OCI-LY1 (cell line): Measurements from ENCODE around the gene GUCA1C.

Experiments
- EZH2 ChIP-seq: fragments of 200-600 bp; sonication (generic), shearing (Covaris generic); IDR thresholded peaks from 2 replicates; pipeline ENCODE4 v1.8.0; 2017; ENCODE audit warnings: borderline replicate concordance, mixed run types, mild to moderate bottlenecking, antibody characterized with exemption, low read length, moderate library complexity, mixed read lengths
- TF ChIP-seq, protein P1 (sequence below): fragments of 200-600 bp; sonication (generic), shearing (Covaris generic); IDR thresholded peaks from 2 replicates; pipeline ENCODE4 v1.5.1; 2017; ENCODE audit warnings: mild to moderate bottlenecking, antibody characterized with exemption, low read length, moderate library complexity, mixed read lengths

DNA sequence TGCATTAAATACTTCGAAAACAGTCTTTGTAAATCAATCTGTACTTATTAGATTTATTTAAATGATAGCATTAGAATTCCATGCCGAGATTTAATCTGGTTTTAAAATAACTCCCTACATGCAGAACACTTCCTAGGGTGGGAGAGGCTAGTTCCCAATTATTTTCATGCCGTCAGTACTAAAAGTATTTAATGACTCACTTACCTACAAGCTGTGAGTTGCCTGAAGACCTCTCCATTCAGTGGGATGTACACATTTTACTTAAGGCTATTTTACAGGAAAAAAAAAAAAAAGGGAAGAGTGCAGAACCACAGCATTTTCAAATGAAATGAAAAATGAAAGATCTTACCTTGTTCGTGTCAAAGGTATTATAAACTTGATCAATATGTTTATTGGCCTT lies 469 bp downstream of the GUCA1C start:
- TF ChIP-seq, protein P1, sequence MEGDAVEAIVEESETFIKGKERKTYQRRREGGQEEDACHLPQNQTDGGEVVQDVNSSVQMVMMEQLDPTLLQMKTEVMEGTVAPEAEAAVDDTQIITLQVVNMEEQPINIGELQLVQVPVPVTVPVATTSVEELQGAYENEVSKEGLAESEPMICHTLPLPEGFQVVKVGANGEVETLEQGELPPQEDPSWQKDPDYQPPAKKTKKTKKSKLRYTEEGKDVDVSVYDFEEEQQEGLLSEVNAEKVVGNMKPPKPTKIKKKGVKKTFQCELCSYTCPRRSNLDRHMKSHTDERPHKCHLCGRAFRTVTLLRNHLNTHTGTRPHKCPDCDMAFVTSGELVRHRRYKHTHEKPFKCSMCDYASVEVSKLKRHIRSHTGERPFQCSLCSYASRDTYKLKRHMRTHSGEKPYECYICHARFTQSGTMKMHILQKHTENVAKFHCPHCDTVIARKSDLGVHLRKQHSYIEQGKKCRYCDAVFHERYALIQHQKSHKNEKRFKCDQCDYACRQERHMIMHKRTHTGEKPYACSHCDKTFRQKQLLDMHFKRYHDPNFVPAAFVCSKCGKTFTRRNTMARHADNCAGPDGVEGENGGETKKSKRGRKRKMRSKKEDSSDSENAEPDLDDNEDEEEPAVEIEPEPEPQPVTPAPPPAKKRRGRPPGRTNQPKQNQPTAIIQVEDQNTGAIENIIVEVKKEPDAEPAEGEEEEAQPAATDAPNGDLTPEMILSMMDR, result no peak
- no peak for TF ChIP-seq EZH2
